ENCODE measurements around the gene SNAP25. TPM values are rescaled to one million over a fixed set of nuclear protein-coding genes. Genes with fewer than 3 reads are reported as not detected.

Gene SNAP25
- total and polyA plus RNA-seq, 9 of the 15 experiments (the other 6 are each of a cell fraction or from before 2014, with no cell fraction given) = 0.07 TPM; not detected in 8

GRCh38 chr20:10330071-10330470 lies 111.4 kb downstream of the SNAP25 start (continued):
- TF ChIP-seq CGGBP1 (CRISPR knock-in tag; IDR thresholded peaks at IDR 0.05) (no peak), CREBBP (IDR thresholded peaks at IDR 0.05; ENCODE audit: low read depth, low read length) (no peak), ZFP1 (CRISPR knock-in tag; IDR thresholded peaks at IDR 0.05) (no peak), ZNF707 (CRISPR knock-in tag; conservative IDR thresholded peaks at IDR 0.05) (no peak)

- H3K27ac ChIP-seq (ENCODE audit: extremely low read depth, low read depth, low read length) = no peak overlapping the region
- no peak for DNase-seq (ENCODE audit: extremely low read depth in 1 of 4, low spot score in 3 of 4)
- H3K79me2 ChIP-seq (ENCODE audit: control insufficient read depth, insufficient read depth, low read length) = no peaks in the 10 kb centered on the region
- no TSS peak for BruUV-seq (replicated peaks)
- CTCF ChIA-PET (ENCODE audit: low intra/inter-chr PET ratio) = no interaction called here
- H3K4me2 ChIP-seq (ENCODE audit: insufficient read depth, low read length) = no peak overlapping the region
- H2AFZ ChIP-seq (ENCODE audit: low read depth, low read length) = no peak overlapping the region
- no peaks in the 10 kb centered on the region for H3K27me3 ChIP-seq (ENCODE audit: control insufficient read depth in 2 of 2, insufficient read depth in 2 of 2, low read length in 2 of 2)
- POLR2A ChIA-PET = no interaction called here
- no peaks in the 10 kb centered on the region for H3K9me1 ChIP-seq (ENCODE audit: control insufficient read depth, insufficient read depth, low read length)
- H3K36me3 ChIP-seq (ENCODE audit: control insufficient read depth, insufficient read depth, low read length) = no peaks in the 10 kb centered on the region
- no peaks in the 10 kb centered on the region for H3K9me3 ChIP-seq (replicated peaks; ENCODE audit: control insufficient read depth, insufficient read depth, low read depth, low read length)
- 0% methylated on average over 4 of the region's 4 CpGs for WGBS (ENCODE audit: insufficient coverage, low coverage, missing lambda C conversion rate)
- in situ Hi-C loops (cut with MboI) = no loop called here
- no peaks in the 10 kb centered on the region for H4K20me1 ChIP-seq (replicated peaks; ENCODE audit: control insufficient read depth, insufficient read depth, low read length)
- no peak for ATAC-seq
- intact Hi-C loops (cut with micrococcal nuclease) = no loop called here
- H3K4me1 ChIP-seq (replicated peaks in 1 of 2; ENCODE audit: control insufficient read depth in 2 of 2, insufficient read depth in 2 of 2, low read length in 2 of 2) = no peaks in the 10 kb centered on the region
- no peak overlapping the region for H3K9ac ChIP-seq (ENCODE audit: insufficient read depth in 1 of 2, low read depth in 2 of 2, low read length in 2 of 2)
- FAIRE-seq = no peak
- H3K4me3 ChIP-seq = no peak overlapping the region
- no peak for TF ChIP-seq ZNF24 (IDR thresholded peaks at IDR 0.05)
- TF ChIP-seq ZNF232 (CRISPR knock-in tag; IDR thresholded peaks at IDR 0.05) = no peak
- TF ChIP-seq MXD1 (CRISPR knock-in tag; IDR thresholded peaks at IDR 0.05; ENCODE audit: borderline replicate concordance, poor library complexity, severe bottlenecking) = no peak
- no peak for TF ChIP-seq ZNF77 (CRISPR knock-in tag; IDR thresholded peaks at IDR 0.05)
- TF ChIP-seq TCF7 (IDR thresholded peaks at IDR 0.05; ENCODE audit: borderline replicate concordance) = no peak
- no peak for TF ChIP-seq RCOR1 (IDR thresholded peaks at IDR 0.05; ENCODE audit: borderline replicate concordance in 1 of 2, low read depth in 2 of 2, low read length in 2 of 2)
- no peak for TF ChIP-seq SPI1 (IDR thresholded peaks at IDR 0.05; ENCODE audit: borderline replicate concordance, low read depth, low read length)
- TF ChIP-seq CCNT2 (IDR thresholded peaks at IDR 0.05; ENCODE audit: borderline replicate concordance, extremely low read depth, insufficient read length, low read depth, low read length) = no peak
- TF ChIP-seq ZNF668 (CRISPR knock-in tag; IDR thresholded peaks at IDR 0.05) = no peak
These were observed 114.2 kb downstream of the SNAP25 start for GRCh38 chr20:10332656-10333415.
